Mesendoderm (in vitro differentiated cells): ENCODE measurements around the gene SMYD4.
"Not testable (repeated sequence)": the region's sequence is repeated elsewhere in the genome, so short reads cannot be mapped to it uniquely, and the experiment has no call there.

Experiments
- DNase-seq: peaks from one replicate; pipeline ENCODE4 v3.0.0; 2013
- H2AK5ac ChIP-seq: 2 replicates; pipeline ENCODE4 v1.6.1; 2013; ENCODE audit warnings: low read length, inconsistent platforms
- H2BK120ac ChIP-seq: 2 replicates; pipeline ENCODE4 v1.6.1; 2013; ENCODE audit warnings: low read depth, mild to moderate bottlenecking, low read length, moderate library complexity, mixed read lengths
- H2BK15ac ChIP-seq: replicated peaks from 2 replicates; pipeline ENCODE4 v1.6.1; 2013; ENCODE audit warnings: low read depth, mild to moderate bottlenecking, moderate library complexity
- H2BK5ac ChIP-seq: 2 replicates; pipeline ENCODE4 v1.6.1; 2013; ENCODE audit warnings: low read length, inconsistent platforms
- H3K18ac ChIP-seq: 2 replicates; pipeline ENCODE4 v1.6.1; 2013; ENCODE audit warnings: mild to moderate bottlenecking, low read length, mixed read lengths
- H3K23ac ChIP-seq: one replicate; pipeline ENCODE4 v1.6.1; 2013; ENCODE audit warnings: low read length
- H3K27ac ChIP-seq: 2 replicates; pipeline ENCODE4 v1.5.1; 2013; ENCODE audit warnings: low read depth, mild to moderate bottlenecking, inconsistent platforms, low read length, moderate library complexity
- H3K27me3 ChIP-seq: 2 replicates; pipeline ENCODE4 v1.6.1; 2013; ENCODE audit warnings: low read length, control low read depth, mild to moderate bottlenecking, inconsistent platforms; ENCODE audit not compliant: insufficient read depth, poor library complexity
- H3K36me3 ChIP-seq: 2 replicates; pipeline ENCODE4 v1.6.1; 2013; ENCODE audit warnings: low read length, inconsistent platforms; ENCODE audit not compliant: control insufficient read depth, insufficient read depth
- H3K4ac ChIP-seq: one replicate; pipeline ENCODE4 v1.6.1; 2013; ENCODE audit warnings: low read depth, mild to moderate bottlenecking, low read length, moderate library complexity
- H3K4me1 ChIP-seq: 2 replicates; pipeline ENCODE4 v1.6.1; 2013; ENCODE audit warnings: low read depth, low read length, inconsistent platforms; ENCODE audit not compliant: control insufficient read depth
- H3K4me2 ChIP-seq: 2 replicates; pipeline ENCODE4 v1.6.1; 2013; ENCODE audit warnings: low read length
- H3K4me3 ChIP-seq: 2 replicates; pipeline ENCODE4 v1.5.1; 2013; ENCODE audit warnings: mild to moderate bottlenecking, low read length
- H3K56ac ChIP-seq: one replicate; pipeline ENCODE4 v1.6.1; 2013; ENCODE audit warnings: low read length
- H3K79me1 ChIP-seq: 2 replicates; pipeline ENCODE4 v1.6.1; 2013; ENCODE audit warnings: low read length, inconsistent platforms
- H3K79me2 ChIP-seq: 2 replicates; pipeline ENCODE4 v1.6.1; 2013; ENCODE audit warnings: mild to moderate bottlenecking, low read length; ENCODE audit not compliant: control insufficient read depth, insufficient read depth
- H3K9ac ChIP-seq: 2 replicates; pipeline ENCODE4 v1.6.1; 2013; ENCODE audit warnings: low read length, inconsistent platforms
- H4K5ac ChIP-seq: one replicate; pipeline ENCODE4 v1.6.1; 2013; ENCODE audit warnings: low read length
- H4K8ac ChIP-seq: one replicate; pipeline ENCODE4 v1.6.1; 2013; ENCODE audit warnings: low read depth, mild to moderate bottlenecking, control low read depth, low read length, moderate library complexity
- WGBS: extraction: QIAGEN DNeasy Blood & Tissue Kit; methylation state at CpG from one replicate; pipeline ENCODE4 v1.1.7; 2013; ENCODE audit warnings: low lambda C conversion rate, missing lambda C conversion rate; ENCODE audit not compliant: insufficient coverage; ENCODE audit errors: extremely low coverage; 5-methylcytosine and 5-hydroxymethylcytosine counted together

SMYD4 gene

GRCh38 chr17:1861391-1862010, 31.8 kb upstream of the SMYD4 start:
- WGBS: no CpG with 5 or more reads among the region's 16 CpGs
- DNase-seq: no peak
- Histone ChIP-seq H2BK5ac (no peak overlapping the region), H2AK5ac (no peak overlapping the region), H2BK120ac (no peak overlapping the region), H2BK15ac (no peak overlapping the region), H3K4ac (no peak overlapping the region), H3K4me3 (no peak overlapping the region), H3K9ac (no peak overlapping the region), H4K5ac (no peak overlapping the region), H3K56ac (no peak overlapping the region), H3K79me2 (no peaks in the 10 kb centered on the region), H3K27me3 (no peaks in the 10 kb centered on the region), H3K18ac (no peak overlapping the region), H3K4me1 (no peaks in the 10 kb centered on the region), H3K4me2 (no peak overlapping the region), H4K8ac (no peak overlapping the region), H3K27ac (no peak overlapping the region), H3K36me3 (peaks cover 2% of the 10 kb centered on the region), H3K23ac (no peak overlapping the region), H3K79me1 (no peaks in the 10 kb centered on the region)

- DNase-seq: no peak
- Histone ChIP-seq H3K4me2 (no peak overlapping the region), H3K9ac (no peak overlapping the region), H3K4me1 (no peaks in the 10 kb centered on the region), H3K27me3 (no peaks in the 10 kb centered on the region), H4K8ac (no peak overlapping the region), H2BK120ac (no peak overlapping the region), H3K4ac (no peak overlapping the region), H2BK15ac (no peak overlapping the region), H3K56ac (no peak overlapping the region), H2AK5ac (no peak overlapping the region), H2BK5ac (no peak overlapping the region), H3K79me2 (no peaks in the 10 kb centered on the region), H3K18ac (no peak overlapping the region), H4K5ac (no peak overlapping the region), H3K23ac (no peak overlapping the region), H3K79me1 (no peaks in the 10 kb centered on the region), H3K4me3 (no peak overlapping the region), H3K27ac (no peak overlapping the region), H3K36me3 (peaks cover 2% of the 10 kb centered on the region)
- no CpG with 5 or more reads among the region's 11 CpGs for WGBS
Measured at GRCh38 chr17:1860978-1861377, 31.3 kb upstream of the SMYD4 start.

- not testable (repeated sequence) for H3K23ac ChIP-seq, H3K18ac ChIP-seq, H3K36me3 ChIP-seq, H3K9ac ChIP-seq, H2AK5ac ChIP-seq, H3K79me1 ChIP-seq, DNase-seq, H4K5ac ChIP-seq, H2BK5ac ChIP-seq, H2BK15ac ChIP-seq, H3K27me3 ChIP-seq, H3K4me2 ChIP-seq, H3K4ac ChIP-seq, H3K4me1 ChIP-seq, H3K56ac ChIP-seq, H3K4me3 ChIP-seq, H2BK120ac ChIP-seq, H4K8ac ChIP-seq, H3K79me2 ChIP-seq, H3K27ac ChIP-seq
- no CpG with 5 or more reads among the region's 8 CpGs for WGBS
Measured at GRCh38 chr17:1856462-1856861, 26.8 kb upstream of the SMYD4 start.

- no peak overlapping the region for H3K4me3 ChIP-seq
- H4K8ac ChIP-seq: no peak overlapping the region
- H3K4me2 ChIP-seq: no peak overlapping the region
- H3K9ac ChIP-seq: no peak overlapping the region
- no peak overlapping the region for H3K18ac ChIP-seq
- no peaks in the 10 kb centered on the region for H3K27me3 ChIP-seq
- no peak overlapping the region for H2BK5ac ChIP-seq
- WGBS: no CpG with 5 or more reads among the region's 3 CpGs
- no peaks in the 10 kb centered on the region for H3K79me1 ChIP-seq
- no peak overlapping the region for H3K23ac ChIP-seq
- DNase-seq: no peak
- H4K5ac ChIP-seq: no peak overlapping the region
- H3K36me3 ChIP-seq: no peaks in the 10 kb centered on the region
- no peak overlapping the region for H2AK5ac ChIP-seq
- no peak overlapping the region for H2BK120ac ChIP-seq
- no peak overlapping the region for H3K56ac ChIP-seq
- H3K4me1 ChIP-seq: no peaks in the 10 kb centered on the region
- no peak overlapping the region for H2BK15ac ChIP-seq
- no peaks in the 10 kb centered on the region for H3K79me2 ChIP-seq
- H3K4ac ChIP-seq: no peak overlapping the region
- H3K27ac ChIP-seq: no peak overlapping the region
Measured at GRCh38 chr17:1853698-1854097, 24.0 kb upstream of the SMYD4 start.

- no peak overlapping the region for H4K5ac ChIP-seq
- H3K4me1 ChIP-seq: no peaks in the 10 kb centered on the region
- H3K79me2 ChIP-seq: no peaks in the 10 kb centered on the region
- no peak overlapping the region for H3K27ac ChIP-seq
- peak; percentile 14 for DNase-seq
- no peak overlapping the region for H2BK120ac ChIP-seq
- H3K56ac ChIP-seq: peak overlapping the region; percentile 73
- no CpG with 5 or more reads among the region's 6 CpGs for WGBS
- H3K23ac ChIP-seq: no peak overlapping the region
- no peak overlapping the region for H3K4me3 ChIP-seq
- no peak overlapping the region for H3K18ac ChIP-seq
- H3K4me2 ChIP-seq: no peak overlapping the region
- no peaks in the 10 kb centered on the region for H3K79me1 ChIP-seq
- peak overlapping the region; percentile 64 for H2BK5ac ChIP-seq
- no peaks in the 10 kb centered on the region for H3K27me3 ChIP-seq
- H3K9ac ChIP-seq: peak overlapping the region; percentile 7
- H4K8ac ChIP-seq: no peak overlapping the region
- no peak overlapping the region for H2BK15ac ChIP-seq
- H2AK5ac ChIP-seq: no peak overlapping the region
- H3K4ac ChIP-seq: no peak overlapping the region
- H3K36me3 ChIP-seq: no peaks in the 10 kb centered on the region
Measured at GRCh38 chr17:1852327-1852726, 22.6 kb upstream of the SMYD4 start.

GRCh38 chr17:1847191-1847590, 17.5 kb upstream of the SMYD4 start:
- H3K4me1 ChIP-seq: no peaks in the 10 kb centered on the region
- H3K27ac ChIP-seq: no peak overlapping the region
- DNase-seq: no peak
- H2BK15ac ChIP-seq: no peak overlapping the region
- H3K27me3 ChIP-seq: no peaks in the 10 kb centered on the region
- H3K18ac ChIP-seq: no peak overlapping the region
- H2AK5ac ChIP-seq: no peak overlapping the region
- H3K23ac ChIP-seq: no peak overlapping the region
- H3K9ac ChIP-seq: no peak overlapping the region
- no peak overlapping the region for H3K4me3 ChIP-seq
- H2BK120ac ChIP-seq: no peak overlapping the region
- H4K5ac ChIP-seq: no peak overlapping the region
- no peak overlapping the region for H3K56ac ChIP-seq
- H3K36me3 ChIP-seq: peaks cover 5% of the 10 kb centered on the region
- H4K8ac ChIP-seq: no peak overlapping the region
- H3K79me2 ChIP-seq: no peaks in the 10 kb centered on the region
- H3K79me1 ChIP-seq: peaks cover 4% of the 10 kb centered on the region
- H2BK5ac ChIP-seq: no peak overlapping the region
- H3K4ac ChIP-seq: no peak overlapping the region
- no CpG with 5 or more reads among the region's 3 CpGs for WGBS
- no peak overlapping the region for H3K4me2 ChIP-seq
